Activated naive CD4-positive, alpha-beta T cell treated with anti-CD3 and anti-CD28 coated beads, Interleukin-2, amount 10 ng/mL, durations not matched to agents 7 days and 5 days (primary cell): ENCODE data around the gene GMPR2.

Experiments used
- CTCF ChIA-PET: fragments of 350-600 bp; sonication (Branson Sonifier 250); formaldehyde crosslinking; loops from one replicate; lab custom pipeline; 2021; ENCODE audit warnings: antibody characterized with exemption; lab: Charles Lee
- DNase-seq: peaks from one replicate; pipeline ENCODE4 v3.0.0-alpha.2; 2020
- H3K27ac Mint-ChIP-seq: one replicate; pipeline ENCODE4 v1.8.0; 2021; ENCODE audit warnings: mild to moderate bottlenecking, moderate library complexity, mixed read lengths
- H3K27me3 Mint-ChIP-seq: one replicate; pipeline ENCODE4 v1.8.0; 2021; ENCODE audit warnings: mild to moderate bottlenecking, mixed read lengths
- H3K36me3 Mint-ChIP-seq: one replicate; pipeline ENCODE4 v1.8.0; 2021; ENCODE audit warnings: mixed read lengths
- H3K4me1 Mint-ChIP-seq: one replicate; pipeline ENCODE4 v1.8.0; 2021; ENCODE audit warnings: mixed read lengths
- H3K4me3 Mint-ChIP-seq: one replicate; pipeline ENCODE4 v1.8.0; 2021; ENCODE audit warnings: mild to moderate bottlenecking, moderate library complexity, mixed read lengths
- H3K9me3 Mint-ChIP-seq: one replicate; pipeline ENCODE4 v1.8.0; 2021; ENCODE audit warnings: mixed read lengths

The GMPR2 gene

GRCh38 chr14:24226473-24226872 lies 6.3 kb upstream of the GMPR2 start:
- peaks cover 31% of the 10 kb centered on the region for H3K4me1 Mint-ChIP-seq
- H3K27me3 Mint-ChIP-seq = no peaks in the 10 kb centered on the region
- CTCF ChIA-PET = no interaction called here
- H3K27ac Mint-ChIP-seq = no peak overlapping the region
- H3K36me3 Mint-ChIP-seq = peaks cover 23% of the 10 kb centered on the region
- H3K4me3 Mint-ChIP-seq = no peak overlapping the region
- DNase-seq = no peak
- H3K9me3 Mint-ChIP-seq = no peaks in the 10 kb centered on the region

GRCh38 chr14:24228902-24229301 lies 3.8 kb upstream of the GMPR2 start:
- peaks cover 27% of the 10 kb centered on the region for H3K36me3 Mint-ChIP-seq
- no peaks in the 10 kb centered on the region for H3K27me3 Mint-ChIP-seq
- no peak overlapping the region for H3K27ac Mint-ChIP-seq
- CTCF ChIA-PET = interaction anchor here (0.7 to 1.5 kb wide), 5 partner anchors 8 to 80 kb away, joined by 3 to 6 read pairs (median 3); partner anchors contain the start of gene CIDEB
- no peaks in the 10 kb centered on the region for H3K9me3 Mint-ChIP-seq
- peaks cover 42% of the 10 kb centered on the region for H3K4me1 Mint-ChIP-seq
- H3K4me3 Mint-ChIP-seq = no peak overlapping the region
- no peak for DNase-seq

DNA sequence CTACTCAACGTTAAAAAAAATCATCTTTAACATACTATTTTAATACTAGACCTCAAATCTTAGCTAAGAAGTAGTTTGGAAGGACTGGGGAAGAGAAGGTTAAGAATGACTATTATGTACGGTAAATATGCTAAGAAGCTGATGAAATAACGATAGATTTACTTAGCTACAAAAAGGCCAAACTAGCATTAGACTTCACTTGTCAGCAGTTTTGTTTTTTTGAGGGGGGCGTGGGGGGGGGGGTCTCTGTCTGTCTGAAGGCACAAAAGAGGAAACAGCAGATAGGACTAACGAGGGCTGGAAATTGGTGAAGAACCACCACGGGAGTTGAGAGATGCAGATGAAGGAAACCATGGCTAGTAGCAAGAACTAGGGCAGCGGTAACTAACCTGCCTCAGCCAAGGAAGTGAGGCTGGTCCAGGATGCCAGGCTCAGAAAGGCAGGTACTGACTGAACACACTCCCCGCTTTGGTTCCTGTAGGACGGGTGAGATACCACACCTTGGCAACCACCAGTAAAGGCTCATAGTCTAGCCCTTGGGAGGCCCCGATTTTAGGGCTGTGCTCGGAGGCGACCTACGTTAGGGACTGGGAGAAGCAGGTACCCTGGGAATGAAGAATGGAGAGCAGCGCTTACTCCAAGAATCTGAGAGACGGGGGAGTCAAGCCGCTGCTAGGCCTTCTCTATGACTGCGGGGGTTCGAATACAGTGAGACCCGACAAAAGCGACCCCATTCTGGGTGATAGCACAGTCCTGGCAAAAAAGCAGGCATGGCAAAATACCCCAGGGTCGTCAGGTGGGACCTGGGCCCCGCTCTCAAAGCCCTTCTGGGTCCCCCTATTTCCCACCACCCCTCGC lies 1.2 kb upstream of the GMPR2 start:
- no peaks in the 10 kb centered on the region for H3K27me3 Mint-ChIP-seq

DNA sequence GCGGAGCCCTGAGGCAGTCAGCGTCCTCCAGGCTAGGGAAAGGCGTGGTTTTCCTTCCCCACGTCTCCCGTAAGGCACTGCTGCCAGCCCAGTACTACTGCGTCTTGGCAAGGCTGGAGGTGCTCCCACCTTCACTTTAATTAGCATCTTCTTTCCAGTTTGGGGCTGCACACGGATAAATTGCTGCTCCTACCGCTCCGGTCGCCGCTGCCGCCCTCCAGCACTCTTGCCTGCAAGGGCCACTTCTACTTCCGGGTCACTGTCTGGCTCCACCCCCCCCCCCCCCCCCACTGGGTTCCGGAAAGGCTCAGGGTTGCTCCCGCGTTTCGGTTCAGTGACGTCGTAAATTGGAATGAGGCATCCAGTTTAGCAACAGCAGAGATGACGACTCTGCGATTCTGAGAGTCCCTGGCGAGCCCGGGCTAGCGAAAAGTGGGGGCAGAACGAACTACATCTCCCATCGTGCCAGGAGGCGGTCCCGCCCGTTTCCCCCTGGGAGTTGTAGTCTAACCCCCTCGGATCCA lies 546 bp upstream of the GMPR2 start, which contains the start of gene NEDD8:
TSS of gene NEDD8 (minus strand) at position 247 of the 524 bp plus-strand sequence. CDS start at position 147, 100 bp downstream.
- H3K9me3 Mint-ChIP-seq = no peaks in the 10 kb centered on the region
- H3K36me3 Mint-ChIP-seq = peaks cover 48% of the 10 kb centered on the region
- H3K27ac Mint-ChIP-seq = peak within 1 kb of the TSS; percentile 91
- peak within 1 kb of the TSS; percentile 87 for H3K4me3 Mint-ChIP-seq
- peak; percentile 94 for DNase-seq
- peaks cover 60% of the 10 kb centered on the region for H3K4me1 Mint-ChIP-seq
- H3K27me3 Mint-ChIP-seq = no peaks in the 10 kb centered on the region
- CTCF ChIA-PET = interaction anchor here (1.5 to 3.2 kb wide), 3 partner anchors 10 to 77 kb away, joined by 3 to 16 read pairs (median 4); partner anchors contain the start of genes LTB4R2 and TINF2

More for the DNA sequence above, 1.2 kb upstream of the GMPR2 start:
- H3K4me1 Mint-ChIP-seq = peaks cover 61% of the 10 kb centered on the region
- peak; percentile 50 for DNase-seq
- H3K27ac Mint-ChIP-seq = peak overlapping the region; percentile 91
- H3K9me3 Mint-ChIP-seq = no peaks in the 10 kb centered on the region
- H3K36me3 Mint-ChIP-seq = peaks cover 46% of the 10 kb centered on the region
- CTCF ChIA-PET = interaction anchor here (0.9 to 1.3 kb wide), 3 partner anchors 10 to 66 kb away, joined by 3 to 4 read pairs (median 4); partner anchors contain the start of genes MDP1 and TINF2
- peak overlapping the region; percentile 87 for H3K4me3 Mint-ChIP-seq

GRCh38 chr14:24233538-24233866 lies 773 bp downstream of the GMPR2 start:
- peak overlapping the region; percentile 87 for H3K4me3 Mint-ChIP-seq
- CTCF ChIA-PET = interaction anchor here (1.5 to 3.2 kb wide), 3 partner anchors 9 to 76 kb away, joined by 3 to 16 read pairs (median 4); partner anchors contain the start of genes LTB4R2 and TINF2
- no peaks in the 10 kb centered on the region for H3K27me3 Mint-ChIP-seq
- H3K9me3 Mint-ChIP-seq = no peaks in the 10 kb centered on the region
- peak overlapping the region; percentile 91 for H3K27ac Mint-ChIP-seq
- H3K4me1 Mint-ChIP-seq = peaks cover 66% of the 10 kb centered on the region
- no peak for DNase-seq
- H3K36me3 Mint-ChIP-seq = peaks cover 56% of the 10 kb centered on the region

GRCh38 chr14:24234095-24235005 lies 1.6 kb downstream of the GMPR2 start:
- Mint-ChIP-seq H3K9me3 (no peaks in the 10 kb centered on the region), H3K36me3 (peaks cover 61% of the 10 kb centered on the region), H3K4me1 (peaks cover 70% of the 10 kb centered on the region), H3K27me3 (no peaks in the 10 kb centered on the region), H3K27ac (peak overlapping the region; percentile 55), H3K4me3 (peak overlapping the region; percentile 48)
- DNase-seq = no peak
- CTCF ChIA-PET = interaction anchor here (1.2 to 4.5 kb wide), 6 partner anchors 8 to 198 kb away, joined by 4 to 19 read pairs (median 10); partner anchors contain the start of genes CIDEB, LTB4R2 and TINF2

GRCh38 chr14:24235804-24236688 lies 3.3 kb downstream of the GMPR2 start:
- CTCF ChIA-PET = interaction anchor here (0.8 to 4.5 kb wide), 5 partner anchors 8 to 196 kb away, joined by 3 to 19 read pairs (median 6); partner anchors contain the start of genes CIDEB and MDP1
- no peak for DNase-seq
- Mint-ChIP-seq H3K9me3 (no peaks in the 10 kb centered on the region), H3K4me3 (no peak overlapping the region), H3K36me3 (peaks cover 75% of the 10 kb centered on the region), H3K27ac (no peak overlapping the region), H3K4me1 (peaks cover 78% of the 10 kb centered on the region), H3K27me3 (no peaks in the 10 kb centered on the region)

DNA sequence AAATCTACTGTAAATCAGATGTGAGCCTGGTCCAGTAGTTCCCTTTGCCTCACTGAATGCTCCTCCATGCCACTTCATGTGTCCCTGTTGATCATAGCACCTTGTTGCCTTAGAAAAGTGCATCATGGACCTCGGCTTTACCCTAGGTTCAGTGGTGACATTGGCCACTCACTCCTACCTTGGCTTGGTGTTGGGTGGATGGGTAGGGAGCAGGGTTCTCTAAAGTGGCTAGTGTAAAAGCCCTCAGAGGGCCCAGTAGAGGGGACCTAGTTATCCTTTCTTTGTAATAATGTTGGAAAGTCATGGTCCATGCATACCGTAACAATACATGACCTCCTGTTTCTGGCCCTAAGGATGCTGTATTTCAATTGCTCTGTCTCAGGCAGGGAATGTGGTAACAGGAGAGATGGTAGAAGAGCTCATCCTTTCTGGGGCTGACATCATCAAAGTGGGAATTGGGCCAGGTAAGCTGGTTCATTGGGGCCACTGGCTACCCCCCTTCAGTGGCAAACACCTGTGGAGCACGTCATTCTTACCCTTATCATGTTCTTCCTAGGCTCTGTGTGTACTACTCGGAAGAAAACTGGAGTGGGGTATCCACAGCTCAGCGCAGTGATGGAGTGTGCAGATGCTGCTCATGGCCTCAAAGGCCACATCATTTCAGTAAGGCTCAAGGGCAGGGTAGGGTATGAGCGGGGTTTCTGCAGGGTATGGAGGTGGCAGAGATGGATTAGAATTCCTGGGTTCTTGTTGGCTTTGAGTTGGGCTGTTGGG lies 4.1 kb downstream of the GMPR2 start:
- peaks cover 72% of the 10 kb centered on the region for H3K36me3 Mint-ChIP-seq
- no peaks in the 10 kb centered on the region for H3K9me3 Mint-ChIP-seq
- CTCF ChIA-PET = interaction anchor here (1.1 to 4.5 kb wide), 6 partner anchors 8 to 72 kb away, joined by 3 to 19 read pairs (median 10); partner anchors contain the start of genes CIDEB, LTB4R2 and MDP1
- no peak overlapping the region for H3K27ac Mint-ChIP-seq
- no peak overlapping the region for H3K4me3 Mint-ChIP-seq
- no peak for DNase-seq
- peaks cover 77% of the 10 kb centered on the region for H3K4me1 Mint-ChIP-seq
- H3K27me3 Mint-ChIP-seq = no peaks in the 10 kb centered on the region

GRCh38 chr14:24237463-24237955 lies 4.8 kb downstream of the GMPR2 start:
- CTCF ChIA-PET = interaction anchor here (1.1 to 4.5 kb wide), 6 partner anchors 9 to 71 kb away, joined by 3 to 19 read pairs (median 6); partner anchors contain the start of genes CIDEB, LTB4R2 and MDP1
- Mint-ChIP-seq H3K4me3 (no peak overlapping the region), H3K9me3 (no peaks in the 10 kb centered on the region), H3K27ac (no peak overlapping the region), H3K36me3 (peaks cover 75% of the 10 kb centered on the region), H3K4me1 (peaks cover 80% of the 10 kb centered on the region), H3K27me3 (no peaks in the 10 kb centered on the region)
- no peak for DNase-seq

DNA sequence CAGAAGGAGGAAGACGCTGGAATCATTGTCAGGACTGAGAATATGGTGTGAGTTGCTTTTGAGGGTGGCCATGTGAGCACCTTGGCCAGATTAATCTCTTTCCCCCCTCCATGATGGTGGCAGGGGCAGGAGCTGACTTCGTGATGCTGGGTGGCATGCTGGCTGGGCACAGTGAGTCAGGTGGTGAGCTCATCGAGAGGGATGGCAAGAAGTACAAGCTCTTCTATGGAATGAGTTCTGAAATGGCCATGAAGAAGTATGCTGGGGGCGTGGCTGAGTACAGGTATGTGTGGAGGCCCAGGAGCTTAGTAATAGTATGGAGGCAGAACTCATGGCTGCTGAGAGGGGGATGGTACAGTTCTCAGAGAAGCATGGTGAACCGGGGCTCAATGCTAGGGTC lies 5.4 kb downstream of the GMPR2 start:
- no peaks in the 10 kb centered on the region for H3K27me3 Mint-ChIP-seq
- DNase-seq = no peak
- H3K4me1 Mint-ChIP-seq = peaks cover 79% of the 10 kb centered on the region
- no peaks in the 10 kb centered on the region for H3K9me3 Mint-ChIP-seq
- CTCF ChIA-PET = interaction anchor here (1.3 to 4.5 kb wide), 5 partner anchors 22 to 71 kb away, joined by 3 to 19 read pairs (median 6); partner anchors contain the start of genes CIDEB, LTB4R2 and MDP1
- H3K4me3 Mint-ChIP-seq = no peak overlapping the region
- peaks cover 75% of the 10 kb centered on the region for H3K36me3 Mint-ChIP-seq
- H3K27ac Mint-ChIP-seq = no peak overlapping the region

- no peak for DNase-seq
- Mint-ChIP-seq H3K27ac (peak overlapping the region; percentile 29), H3K4me1 (peaks cover 79% of the 10 kb centered on the region), H3K27me3 (no peaks in the 10 kb centered on the region), H3K4me3 (no peak overlapping the region), H3K36me3 (peaks cover 75% of the 10 kb centered on the region), H3K9me3 (no peaks in the 10 kb centered on the region)
- CTCF ChIA-PET = interaction anchor here (1.3 to 4.5 kb wide), 5 partner anchors 23 to 70 kb away, joined by 3 to 19 read pairs (median 6); partner anchors contain the start of genes CIDEB, LTB4R2 and MDP1
These were observed 5.9 kb downstream of the GMPR2 start for GRCh38 chr14:24238527-24239037.
